Neuronal stem cell (in vitro differentiated cells): ENCODE results near the gene VAPB.

Source experiments
- DNase-seq: peaks from one replicate; pipeline ENCODE4 v3.0.0-alpha.2; 2013; ENCODE audit warnings: low spot score
- H2AFZ ChIP-seq: one replicate; pipeline ENCODE4 v1.6.1; 2013; ENCODE audit warnings: mild to moderate bottlenecking, low read length, inconsistent platforms
- H2AK5ac ChIP-seq: 2 replicates; pipeline ENCODE4 v1.6.1; 2013; ENCODE audit warnings: low read depth, mild to moderate bottlenecking, inconsistent platforms, low read length, moderate library complexity, mixed read lengths
- H2BK120ac ChIP-seq: 2 replicates; pipeline ENCODE4 v1.6.1; 2013; ENCODE audit warnings: low read depth, mild to moderate bottlenecking, inconsistent platforms, low read length, moderate library complexity, mixed read lengths
- H2BK12ac ChIP-seq: one replicate; pipeline ENCODE4 v1.6.1; 2013; ENCODE audit warnings: low read length, inconsistent platforms
- H2BK15ac ChIP-seq: 2 replicates; pipeline ENCODE4 v1.6.1; 2013; ENCODE audit warnings: mild to moderate bottlenecking, low read length, inconsistent platforms, mixed read lengths
- H2BK5ac ChIP-seq: one replicate; pipeline ENCODE4 v1.6.1; 2013; ENCODE audit warnings: inconsistent platforms, mild to moderate bottlenecking, low read length, moderate library complexity
- H3K14ac ChIP-seq: one replicate; pipeline ENCODE4 v1.6.1; 2013; ENCODE audit warnings: low read length, inconsistent platforms
- H3K18ac ChIP-seq: 2 replicates; pipeline ENCODE4 v1.6.1; 2013; ENCODE audit warnings: low read length, inconsistent platforms
- H3K23ac ChIP-seq: 2 replicates; pipeline ENCODE4 v1.6.1; 2013; ENCODE audit warnings: low read depth, mild to moderate bottlenecking, mixed read lengths, low read length, inconsistent platforms; ENCODE audit not compliant: poor library complexity
- H3K27ac ChIP-seq: replicated peaks from 3 replicates; pipeline ENCODE4 v1.5.1; 2013; ENCODE audit warnings: low read length, inconsistent platforms
- H3K27me3 ChIP-seq, 3 experiments: 2 replicates each; pipeline ENCODE4 v1.6.1; 2013; ENCODE audit warnings: low read length in 3 of 3, mild to moderate bottlenecking in 2 of 3, inconsistent platforms in 1 of 3, low read depth in 1 of 3, mixed read lengths in 1 of 3, moderate library complexity in 1 of 3; ENCODE audit not compliant: control insufficient read depth in 3 of 3, insufficient read depth in 3 of 3
- H3K36me3 ChIP-seq, 2 donors: replicated peaks in 1 of 2; 2 replicates each; pipeline ENCODE4 v1.6.1; 2013; ENCODE audit warnings: low read length in 2 of 2; ENCODE audit not compliant: control insufficient read depth in 2 of 2, insufficient read depth in 2 of 2
- H3K4ac ChIP-seq: 2 replicates; pipeline ENCODE4 v1.6.1; 2013; ENCODE audit warnings: inconsistent platforms, mild to moderate bottlenecking, low read length, moderate library complexity
- H3K4me1 ChIP-seq, 2 donors: 1 replicate in 1 of 2; 2 replicates in 1 of 2; pipeline ENCODE4 v1.6.1; 2013; ENCODE audit warnings: low read length in 2 of 2, low read depth in 1 of 2; ENCODE audit not compliant: control insufficient read depth in 2 of 2, insufficient read depth in 1 of 2
- H3K4me2 ChIP-seq: one replicate; pipeline ENCODE4 v1.6.1; 2013; ENCODE audit warnings: mild to moderate bottlenecking, low read length, inconsistent platforms; ENCODE audit not compliant: insufficient read depth, poor library complexity, severe bottlenecking
- H3K4me3 ChIP-seq, 2 donors: 2 replicates each; pipeline ENCODE4 v1.5.1; 2013; ENCODE audit warnings: low read length in 2 of 2, mild to moderate bottlenecking in 2 of 2, inconsistent platforms in 1 of 2, moderate library complexity in 1 of 2
- H3K79me1 ChIP-seq: one replicate; pipeline ENCODE4 v1.6.1; 2013; ENCODE audit warnings: low read depth, mild to moderate bottlenecking, inconsistent platforms, low read length, moderate library complexity
- H3K9ac ChIP-seq: one replicate; pipeline ENCODE4 v1.6.1; 2013; ENCODE audit warnings: mild to moderate bottlenecking, low read depth, low read length, inconsistent platforms; ENCODE audit not compliant: poor library complexity
- H3K9me3 ChIP-seq, 2 donors: replicated peaks in 1 of 2; 2 replicates each; pipeline versions ENCODE3 to v1.6.1; 2013; ENCODE audit warnings: low read length in 2 of 2, mild to moderate bottlenecking in 2 of 2, inconsistent platforms in 1 of 2, low read depth in 1 of 2, mixed read lengths in 1 of 2, moderate library complexity in 1 of 2; ENCODE audit not compliant: control insufficient read depth in 2 of 2, insufficient read depth in 1 of 2
- H4K8ac ChIP-seq: one replicate; pipeline ENCODE4 v1.6.1; 2013; ENCODE audit warnings: low read depth, mild to moderate bottlenecking, inconsistent platforms, low read length, moderate library complexity
- H4K91ac ChIP-seq: one replicate; pipeline ENCODE4 v1.6.1; 2013; ENCODE audit warnings: low read length, low read depth, mild to moderate bottlenecking, inconsistent platforms; ENCODE audit not compliant: poor library complexity
- WGBS, 2 donors: extraction: QIAGEN DNeasy Blood & Tissue Kit; methylation state at CpG; one replicate each; pipeline ENCODE4 v1.1.7; 2013; ENCODE audit warnings: missing lambda C conversion rate in 2 of 2, mixed read lengths in 1 of 2; ENCODE audit not compliant: insufficient read length in 2 of 2, insufficient replicate concordance in 1 of 2; ENCODE audit errors: extremely low coverage in 2 of 2; 5-methylcytosine and 5-hydroxymethylcytosine counted together

VAPB gene

GRCh38 chr20:58377017-58377416, 12.0 kb upstream of the VAPB start:
- Histone ChIP-seq H3K27me3 (no peaks in the 10 kb centered on the region), H3K14ac (no peak overlapping the region), H3K4me1 (peaks cover 17 to 26% of the 10 kb centered on the region in 2 donors), H3K18ac (no peak overlapping the region), H4K8ac (no peak overlapping the region), H2BK120ac (no peak overlapping the region), H3K9me3 (peaks cover 0 to 10% of the 10 kb centered on the region in 2 donors), H2AK5ac (no peak overlapping the region), H3K36me3 (no peaks in the 10 kb centered on the region), H2BK15ac (no peak overlapping the region), H4K91ac (no peak overlapping the region), H2BK5ac (no peak overlapping the region), H3K23ac (no peak overlapping the region), H3K4me2 (no peak overlapping the region), H3K9ac (no peak overlapping the region), H2BK12ac (no peak overlapping the region), H3K79me1 (no peaks in the 10 kb centered on the region), H3K27ac (no peak overlapping the region), H3K4ac (no peak overlapping the region), H2AFZ (no peak overlapping the region), H3K4me3 (no peak overlapping the region)
- no peak for DNase-seq
- WGBS, 2 donors: no CpG with 5 or more reads among the region's 1 CpG

- Histone ChIP-seq H3K23ac (no peak overlapping the region), H3K4me2 (no peak overlapping the region), H3K18ac (no peak overlapping the region), H3K9me3 (peaks cover 0 to 10% of the 10 kb centered on the region in 2 donors), H3K4me3 (no peak overlapping the region), H4K91ac (no peak overlapping the region), H3K9ac (no peak overlapping the region), H2BK5ac (no peak overlapping the region), H3K27ac (no peak overlapping the region), H3K79me1 (no peaks in the 10 kb centered on the region), H3K4ac (no peak overlapping the region), H4K8ac (no peak overlapping the region), H2BK120ac (no peak overlapping the region), H2BK15ac (no peak overlapping the region), H2BK12ac (no peak overlapping the region), H3K14ac (no peak overlapping the region), H2AK5ac (no peak overlapping the region), H3K36me3 (no peaks in the 10 kb centered on the region), H2AFZ (no peak overlapping the region), H3K27me3 (no peaks in the 10 kb centered on the region), H3K4me1 (peaks cover 17 to 23% of the 10 kb centered on the region in 2 donors)
- no CpG with 5 or more reads among the region's 7 CpGs for WGBS, 2 donors
- no peak for DNase-seq
Observed at GRCh38 chr20:58377766-58378401, 11.1 kb upstream of the VAPB start.

- peaks cover 17 to 20% of the 10 kb centered on the region in 2 donors for H3K4me1 ChIP-seq
- H2AFZ ChIP-seq: no peak overlapping the region
- H2BK5ac ChIP-seq: no peak overlapping the region
- no CpG with 5 or more reads among the region's 3 CpGs for WGBS, 2 donors
- no peaks in the 10 kb centered on the region for H3K79me1 ChIP-seq
- H2AK5ac ChIP-seq: no peak overlapping the region
- no peaks in the 10 kb centered on the region for H3K27me3 ChIP-seq
- H3K36me3 ChIP-seq: no peaks in the 10 kb centered on the region
- no peak overlapping the region for H4K91ac ChIP-seq
- no peak overlapping the region for H3K14ac ChIP-seq
- DNase-seq: no peak
- H3K4ac ChIP-seq: no peak overlapping the region
- no peak overlapping the region for H3K4me2 ChIP-seq
- no peak overlapping the region for H2BK12ac ChIP-seq
- no peak overlapping the region for H3K4me3 ChIP-seq
- H4K8ac ChIP-seq: no peak overlapping the region
- no peak overlapping the region for H3K27ac ChIP-seq
- H2BK120ac ChIP-seq: no peak overlapping the region
- no peak overlapping the region for H3K18ac ChIP-seq
- H3K23ac ChIP-seq: no peak overlapping the region
- no peak overlapping the region for H2BK15ac ChIP-seq
- peaks cover 0 to 10% of the 10 kb centered on the region in 2 donors for H3K9me3 ChIP-seq
- H3K9ac ChIP-seq: no peak overlapping the region
Observed at GRCh38 chr20:58378704-58379103, 10.3 kb upstream of the VAPB start.

GRCh38 chr20:58381627-58382026, 7.4 kb upstream of the VAPB start:
- Histone ChIP-seq H2AK5ac (no peak overlapping the region), H3K23ac (no peak overlapping the region), H2BK120ac (no peak overlapping the region), H2AFZ (no peak overlapping the region), H3K27me3 (no peaks in the 10 kb centered on the region), H2BK5ac (no peak overlapping the region), H3K14ac (no peak overlapping the region), H3K4me1 (no peaks in the 10 kb centered on the region), H2BK12ac (no peak overlapping the region), H3K18ac (no peak overlapping the region), H4K91ac (no peak overlapping the region), H4K8ac (no peak overlapping the region), H2BK15ac (no peak overlapping the region), H3K9ac (no peak overlapping the region), H3K4me2 (no peak overlapping the region), H3K27ac (no peak overlapping the region), H3K79me1 (no peaks in the 10 kb centered on the region), H3K9me3 (peaks cover 0 to 10% of the 10 kb centered on the region in 2 donors), H3K36me3 (no peaks in the 10 kb centered on the region), H3K4me3 (no peak overlapping the region), H3K4ac (no peak overlapping the region)
- no peak for DNase-seq
- WGBS, 2 donors: no CpG with 5 or more reads among the region's 7 CpGs
